PC-9 (cell line): ENCODE results near the gene ING3. TPM values are rescaled to one million over a fixed set of nuclear protein-coding genes. Genes with fewer than 3 reads are reported as not detected.
A peak's percentile ranks its signal among the peaks of the same experiment; 100 is the strongest.

Experiments used
- BruUV-seq: library from RNA; stranded (reverse); fragments of 400-500 nt; replicated peaks from 2 replicates; lab custom pipeline; 2021; lab: Mats Ljungman, UMichigan
- CTCF ChIA-PET: fragments of 300-600 bp; sonication (Branson Sonifier 250); formaldehyde crosslinking; loops from one replicate; lab custom pipeline; 2022; ENCODE audit warnings: antibody characterized with exemption; lab: Charles Lee
- POLR2A ChIA-PET: fragments of 300-600 bp; sonication (Branson Sonifier 250); formaldehyde crosslinking; loops from one replicate; lab custom pipeline; 2022; ENCODE audit warnings: antibody characterized with exemption; ENCODE audit not compliant: unreplicated experiment; lab: Charles Lee
- DNase-seq, 2 experiments: peaks; one replicate each; pipeline versions ENCODE4 v3.0.0 to v3.0.0-alpha.2; 2015 to 2022; ENCODE audit warnings: mixed read lengths in 1 of 2
- H2AFZ ChIP-seq: fragments of 200-600 bp; sonication (generic); 2 replicates; pipeline ENCODE4 v1.8.1; 2017; ENCODE audit warnings: antibody characterized with exemption
- H3F3A ChIP-seq: fragments of 200-600 bp; sonication (generic); 2 replicates; pipeline ENCODE4 v1.8.1; 2017; ENCODE audit warnings: antibody characterized with exemption, mild to moderate bottlenecking, low read depth; ENCODE audit not compliant: insufficient read depth
- H3K27ac ChIP-seq: fragments of 200-600 bp; sonication (generic); 2 replicates; pipeline ENCODE4 v1.6.1; 2016; ENCODE audit warnings: mixed run types
- H3K27me3 ChIP-seq: fragments of 200-600 bp; sonication (generic); 2 replicates; pipeline ENCODE4 v1.6.1; 2016; ENCODE audit warnings: low read depth, mixed run types; ENCODE audit not compliant: insufficient read depth
- H3K36me3 ChIP-seq: fragments of 200-600 bp; sonication (generic); 2 replicates; pipeline ENCODE4 v1.6.1; 2016; ENCODE audit warnings: low read depth, mixed run types
- H3K4me1 ChIP-seq: fragments of 200-600 bp; sonication (generic); replicated peaks from 2 replicates; pipeline ENCODE4 v1.6.1; 2016; ENCODE audit warnings: mixed run types; ENCODE audit not compliant: insufficient read depth
- H3K4me2 ChIP-seq: fragments of 200-600 bp; sonication (generic); 2 replicates; pipeline ENCODE4 v1.6.1; 2017; ENCODE audit warnings: mixed run types
- H3K4me3 ChIP-seq: fragments of 200-600 bp; sonication (generic); 2 replicates; pipeline ENCODE4 v1.6.1; 2016; ENCODE audit warnings: mixed run types
- H3K79me2 ChIP-seq: fragments of 200-600 bp; sonication (generic); 2 replicates; pipeline ENCODE4 v1.6.1; 2017; ENCODE audit warnings: low read depth, mixed run types
- H3K9me2 ChIP-seq: fragments of 200-600 bp; sonication (generic); 2 replicates; pipeline ENCODE4 v1.8.1; 2017; ENCODE audit warnings: mild to moderate bottlenecking; ENCODE audit not compliant: insufficient read depth
- H3K9me3 ChIP-seq: fragments of 200-600 bp; sonication (generic); 2 replicates; pipeline ENCODE4 v1.8.1; 2016; ENCODE audit warnings: low read depth; ENCODE audit not compliant: insufficient read depth
- H4K20me1 ChIP-seq: fragments of 200-600 bp; sonication (generic); 2 replicates; pipeline ENCODE4 v1.8.1; 2017; ENCODE audit not compliant: insufficient read depth
- EZH2 ChIP-seq: fragments of 200-600 bp; sonication (generic); IDR thresholded peaks from 2 replicates; pipeline ENCODE4 v1.8.0; 2017; ENCODE audit warnings: antibody characterized with exemption, low read depth
- intact Hi-C: fragments of 100-400 bp; cut with micrococcal nuclease; formaldehyde crosslinking; loops from one replicate; pipeline ENCODE4 v1.10.0; 2022; ENCODE audit not compliant: unreplicated experiment
- total RNA-seq: library from RNA; stranded (reverse); gene quantifications from 2 replicates; pipeline ENCODE4 v1.2.3, GENCODE V29; 2021
- TF ChIP-seq, protein P1 (sequence below): fragments of 200-600 bp; sonication (generic); conservative IDR thresholded peaks from 2 replicates; pipeline ENCODE4 v1.6.1; 2017; ENCODE audit warnings: mixed run types, antibody characterized with exemption, mild to moderate bottlenecking, moderate library complexity

ING3 gene
- total RNA-seq, 1 experiment from 2014 or later, result 16.4 TPM

DNA sequence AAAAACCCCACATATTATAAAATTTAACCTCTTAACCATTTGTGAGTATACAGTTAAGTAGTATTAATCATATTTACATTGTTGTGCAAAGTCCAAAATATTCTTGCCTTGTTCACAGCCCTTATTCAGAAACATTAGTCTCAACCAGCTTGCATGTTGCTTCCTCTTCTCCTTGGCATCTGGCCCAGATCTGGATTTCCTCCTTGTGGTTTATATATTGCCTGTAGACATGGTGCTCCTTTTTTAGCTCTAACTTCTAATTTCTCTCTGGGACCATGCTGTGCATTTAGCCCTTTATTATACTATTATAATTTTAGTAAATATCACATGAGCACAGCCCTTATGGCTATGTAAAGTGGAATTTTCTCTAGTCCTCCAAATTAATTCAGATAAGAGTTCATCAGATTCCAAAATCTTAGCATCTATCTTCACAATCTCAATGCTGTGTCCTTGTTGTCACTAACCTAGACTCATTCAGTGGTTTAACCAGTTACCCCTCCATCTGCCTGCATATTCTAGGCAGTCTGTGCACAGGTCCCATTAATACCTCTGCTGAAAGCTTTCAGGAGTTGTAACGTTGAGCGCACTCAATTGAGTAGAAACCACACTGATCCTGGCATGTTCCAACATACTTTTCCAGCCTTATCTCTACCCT is 45.9 kb downstream of the ING3 start:
- Histone ChIP-seq H3F3A (peaks cover 4% of the 10 kb centered on the region; the same call in 1 of the 2 replicates), H3K27ac (no peak overlapping the region), H3K9me3 (no peaks in the 10 kb centered on the region), H3K79me2 (no peaks in the 10 kb centered on the region), H3K9me2 (peaks cover 3% of the 10 kb centered on the region; the same call in 1 of the 2 replicates), H4K20me1 (no peaks in the 10 kb centered on the region), H3K27me3 (no peaks in the 10 kb centered on the region), H3K36me3 (no peaks in the 10 kb centered on the region), H2AFZ (no peak overlapping the region), H3K4me1 (0 out of 2 replicates have a peak, but pooled peaks cover 9% of the 10 kb centered on the region), H3K4me3 (no peak overlapping the region), H3K4me2 (no peak overlapping the region)
- BruUV-seq, result no TSS peak
- no peak for TF ChIP-seq EZH2
- TF ChIP-seq, protein P1, sequence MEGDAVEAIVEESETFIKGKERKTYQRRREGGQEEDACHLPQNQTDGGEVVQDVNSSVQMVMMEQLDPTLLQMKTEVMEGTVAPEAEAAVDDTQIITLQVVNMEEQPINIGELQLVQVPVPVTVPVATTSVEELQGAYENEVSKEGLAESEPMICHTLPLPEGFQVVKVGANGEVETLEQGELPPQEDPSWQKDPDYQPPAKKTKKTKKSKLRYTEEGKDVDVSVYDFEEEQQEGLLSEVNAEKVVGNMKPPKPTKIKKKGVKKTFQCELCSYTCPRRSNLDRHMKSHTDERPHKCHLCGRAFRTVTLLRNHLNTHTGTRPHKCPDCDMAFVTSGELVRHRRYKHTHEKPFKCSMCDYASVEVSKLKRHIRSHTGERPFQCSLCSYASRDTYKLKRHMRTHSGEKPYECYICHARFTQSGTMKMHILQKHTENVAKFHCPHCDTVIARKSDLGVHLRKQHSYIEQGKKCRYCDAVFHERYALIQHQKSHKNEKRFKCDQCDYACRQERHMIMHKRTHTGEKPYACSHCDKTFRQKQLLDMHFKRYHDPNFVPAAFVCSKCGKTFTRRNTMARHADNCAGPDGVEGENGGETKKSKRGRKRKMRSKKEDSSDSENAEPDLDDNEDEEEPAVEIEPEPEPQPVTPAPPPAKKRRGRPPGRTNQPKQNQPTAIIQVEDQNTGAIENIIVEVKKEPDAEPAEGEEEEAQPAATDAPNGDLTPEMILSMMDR, result no peak
- ChIA-PET POLR2A (interaction anchor here (0.5 to 0.7 kb wide), 4 partner anchors 317 to 1540 kb away, joined by 4 to 12 read pairs (median 4); no protein-coding TSS in a partner anchor), CTCF (no interaction called here)
- intact Hi-C loops, result no loop called here
- DNase-seq, result peak; percentile 60 to 61

DNA sequence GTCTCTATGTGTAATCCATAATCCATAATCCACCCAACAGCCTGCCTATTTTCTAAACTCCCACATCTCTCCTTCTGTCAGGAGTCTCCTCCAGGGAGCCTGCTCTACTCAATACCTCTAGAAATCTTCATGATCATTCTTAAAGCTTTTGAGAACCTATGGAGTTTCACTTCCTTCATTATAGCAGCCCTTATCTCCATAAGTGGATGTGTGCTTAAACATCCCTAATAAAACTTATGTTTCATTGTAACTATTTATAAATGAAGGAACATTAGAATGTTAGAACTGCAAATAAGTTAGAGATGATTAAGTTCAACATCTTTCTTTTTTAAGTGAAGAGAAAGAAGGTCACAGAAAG is 46.4 kb downstream of the ING3 start:
- intact Hi-C loops, result no loop called here
- Histone ChIP-seq H3K27me3 (no peaks in the 10 kb centered on the region), H3K4me2 (no peak overlapping the region)

DNA sequence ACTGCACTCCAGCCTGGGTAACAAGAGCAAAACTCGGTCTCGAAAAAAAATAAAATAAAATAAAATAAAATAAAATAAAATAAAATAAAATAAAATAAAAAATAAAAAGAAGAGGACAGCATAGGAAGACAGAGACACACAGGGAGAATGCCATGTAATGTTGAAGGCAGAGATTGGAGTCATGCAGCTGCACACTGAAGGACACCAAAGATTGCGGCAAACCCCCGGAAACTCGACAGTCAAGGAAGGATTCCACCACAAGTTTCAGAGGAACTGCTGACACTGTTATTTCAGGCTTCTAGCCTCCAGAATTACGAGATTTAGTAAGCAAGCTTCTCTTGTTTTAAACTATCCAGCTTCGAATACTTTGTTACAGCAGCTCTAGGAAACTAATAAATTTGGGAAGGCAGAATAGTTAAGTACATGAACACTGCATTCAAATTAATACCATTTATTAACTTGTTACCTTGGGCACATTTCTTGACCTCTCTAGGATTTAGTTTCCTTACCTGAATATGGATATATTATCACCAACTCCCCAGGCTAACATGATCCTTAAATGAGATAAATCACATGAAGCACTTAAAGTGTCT is 47.4 kb downstream of the ING3 start:
- H3F3A ChIP-seq, result peaks cover 4% of the 10 kb centered on the region; the same call in 1 of the 2 replicates
- no peaks in the 10 kb centered on the region for H3K36me3 ChIP-seq
- intact Hi-C loops, result no loop called here
- no TSS peak for BruUV-seq
- DNase-seq, result no peak
- no peak overlapping the region for H3K27ac ChIP-seq
- H3K4me1 ChIP-seq, result 0 out of 2 replicates have a peak, but pooled peaks cover 9% of the 10 kb centered on the region
- H2AFZ ChIP-seq, result no peak overlapping the region
- no peaks in the 10 kb centered on the region for H4K20me1 ChIP-seq
- no peak overlapping the region for H3K4me3 ChIP-seq
- TF ChIP-seq, protein P1, result no peak
- TF ChIP-seq EZH2, result no peak
- H3K9me3 ChIP-seq, result no peaks in the 10 kb centered on the region; the same call in 1 of the 2 replicates
- H3K9me2 ChIP-seq, result peaks cover 2% of the 10 kb centered on the region; the same call in 1 of the 2 replicates
- ChIA-PET CTCF (interaction anchor here (0.6 kb wide), 1 partner anchor 10 kb away, joined by 3 read pairs; the partner anchor contains the start of gene CPED1), POLR2A (no interaction called here)
- no peaks in the 10 kb centered on the region for H3K79me2 ChIP-seq
- no peaks in the 10 kb centered on the region for H3K27me3 ChIP-seq
- H3K4me2 ChIP-seq, result no peak overlapping the region

More for the DNA sequence above, 46.4 kb downstream of the ING3 start:
- H3K4me3 ChIP-seq, result no peak overlapping the region
- BruUV-seq, result no TSS peak
- H3K9me3 ChIP-seq, result no peaks in the 10 kb centered on the region
- H3K9me2 ChIP-seq, result peaks cover 3% of the 10 kb centered on the region; the same call in 1 of the 2 replicates
- ChIA-PET POLR2A (no interaction called here), CTCF (no interaction called here)
- no peak overlapping the region for H2AFZ ChIP-seq
- TF ChIP-seq, protein P1, result no peak
- TF ChIP-seq EZH2, result no peak
- DNase-seq, result no peak
- no peaks in the 10 kb centered on the region for H3K36me3 ChIP-seq
- 0 out of 2 replicates have a peak, but pooled peaks cover 9% of the 10 kb centered on the region for H3K4me1 ChIP-seq
- peaks cover 4% of the 10 kb centered on the region; the same call in 1 of the 2 replicates for H3F3A ChIP-seq
- H3K27ac ChIP-seq, result no peak overlapping the region
- no peaks in the 10 kb centered on the region for H4K20me1 ChIP-seq
- H3K79me2 ChIP-seq, result no peaks in the 10 kb centered on the region
